ENCODE data around the gene ATP2B3.

DNA sequence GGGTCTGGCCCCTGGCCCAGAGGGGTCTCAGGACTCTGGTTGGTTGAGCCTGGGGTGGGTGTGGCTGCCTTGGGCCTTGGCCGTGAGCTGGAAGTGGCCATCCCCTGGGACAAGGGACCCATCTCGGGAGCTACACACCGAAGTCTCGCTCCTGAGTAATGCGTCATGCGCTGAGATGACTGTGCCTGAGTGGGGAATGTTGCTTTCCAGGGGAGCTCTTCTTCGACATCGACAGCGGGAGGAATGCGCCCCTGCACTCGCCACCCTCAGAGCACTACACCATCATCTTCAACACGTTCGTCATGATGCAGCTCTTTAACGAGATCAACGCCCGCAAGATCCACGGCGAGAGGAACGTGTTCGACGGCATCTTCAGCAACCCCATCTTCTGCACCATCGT, 43.0 kb downstream of the ATP2B3 start:
- TF ChIP-seq, protein P1, sequence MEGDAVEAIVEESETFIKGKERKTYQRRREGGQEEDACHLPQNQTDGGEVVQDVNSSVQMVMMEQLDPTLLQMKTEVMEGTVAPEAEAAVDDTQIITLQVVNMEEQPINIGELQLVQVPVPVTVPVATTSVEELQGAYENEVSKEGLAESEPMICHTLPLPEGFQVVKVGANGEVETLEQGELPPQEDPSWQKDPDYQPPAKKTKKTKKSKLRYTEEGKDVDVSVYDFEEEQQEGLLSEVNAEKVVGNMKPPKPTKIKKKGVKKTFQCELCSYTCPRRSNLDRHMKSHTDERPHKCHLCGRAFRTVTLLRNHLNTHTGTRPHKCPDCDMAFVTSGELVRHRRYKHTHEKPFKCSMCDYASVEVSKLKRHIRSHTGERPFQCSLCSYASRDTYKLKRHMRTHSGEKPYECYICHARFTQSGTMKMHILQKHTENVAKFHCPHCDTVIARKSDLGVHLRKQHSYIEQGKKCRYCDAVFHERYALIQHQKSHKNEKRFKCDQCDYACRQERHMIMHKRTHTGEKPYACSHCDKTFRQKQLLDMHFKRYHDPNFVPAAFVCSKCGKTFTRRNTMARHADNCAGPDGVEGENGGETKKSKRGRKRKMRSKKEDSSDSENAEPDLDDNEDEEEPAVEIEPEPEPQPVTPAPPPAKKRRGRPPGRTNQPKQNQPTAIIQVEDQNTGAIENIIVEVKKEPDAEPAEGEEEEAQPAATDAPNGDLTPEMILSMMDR (IDR thresholded peaks at IDR 0.05 in 4 of 5, conservative IDR thresholded peaks at IDR 0.05 in 1 of 5) = no peak
- TF ChIP-seq POLR2A (IDR thresholded peaks at IDR 0.05) = no peak
